ENCODE measurements around the gene DYRK1A.

DYRK1A gene

DNA sequence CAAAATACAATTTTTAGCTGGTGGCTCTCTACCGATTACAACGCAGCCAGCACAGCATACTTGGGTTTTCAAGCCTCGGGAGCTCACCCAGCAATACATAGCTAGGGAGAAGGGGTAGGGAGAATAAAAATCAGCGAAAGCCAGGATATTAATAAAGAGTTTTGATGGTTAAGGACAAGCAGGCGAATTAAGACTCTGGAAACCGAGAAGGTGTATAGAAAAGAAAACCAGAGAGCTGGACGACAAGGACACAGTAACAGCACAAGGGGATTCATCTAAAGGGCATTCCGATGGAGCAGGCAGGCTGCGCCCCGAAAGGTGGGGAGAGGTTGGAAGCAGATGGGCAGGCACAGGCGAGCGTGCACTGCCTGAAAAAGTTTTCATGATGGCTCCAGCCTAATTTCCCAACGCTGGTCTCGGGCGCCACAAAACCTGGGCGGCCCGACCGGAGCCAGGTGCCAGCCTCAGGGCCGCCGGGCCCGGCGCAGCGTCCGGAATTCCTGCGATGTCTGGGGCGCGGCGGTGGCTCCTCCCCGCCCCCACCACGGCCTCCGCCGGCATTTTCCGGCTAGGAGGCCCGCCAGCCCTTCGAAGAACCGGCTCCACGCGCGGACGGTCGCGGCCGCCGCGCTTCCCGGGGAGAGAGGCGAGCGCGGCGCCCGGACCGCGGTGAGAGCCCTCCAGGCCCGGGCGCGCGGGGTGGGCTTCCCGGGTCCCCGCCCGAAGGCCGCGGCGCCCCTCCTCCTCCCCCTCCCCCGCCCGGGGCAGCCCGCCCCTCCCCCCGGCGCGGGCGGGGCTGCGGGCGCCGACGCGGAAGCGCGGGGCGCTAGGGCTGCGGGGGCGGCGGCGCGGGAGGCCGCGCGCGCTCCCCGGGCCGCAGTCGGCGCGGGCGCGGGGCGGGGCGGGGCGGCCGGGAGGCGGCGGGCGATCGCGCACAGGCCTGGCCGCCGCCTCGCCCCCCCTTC is 774 bp upstream of the DYRK1A start:
- no peak for DNase-seq

DNA sequence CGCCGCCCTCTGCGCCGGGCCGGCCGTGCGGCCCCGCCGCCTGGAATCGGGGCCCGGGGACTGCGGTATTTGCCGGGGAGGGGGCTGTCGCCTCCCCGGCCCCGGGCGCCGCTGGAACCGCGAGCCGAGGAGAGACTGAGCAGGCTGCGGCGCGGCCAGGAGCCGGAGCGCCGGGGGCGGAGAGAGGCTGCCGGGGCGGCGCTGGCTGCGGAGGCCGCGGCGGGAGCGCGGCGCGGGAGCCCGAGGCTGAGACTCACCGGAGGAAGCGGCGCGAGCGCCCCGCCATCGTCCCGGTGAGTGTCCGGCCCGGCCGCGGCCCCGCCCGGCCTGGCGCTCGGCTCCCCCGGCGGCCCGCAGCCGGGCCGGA is 746 bp downstream of the DYRK1A start:
- no peak for DNase-seq

DNA sequence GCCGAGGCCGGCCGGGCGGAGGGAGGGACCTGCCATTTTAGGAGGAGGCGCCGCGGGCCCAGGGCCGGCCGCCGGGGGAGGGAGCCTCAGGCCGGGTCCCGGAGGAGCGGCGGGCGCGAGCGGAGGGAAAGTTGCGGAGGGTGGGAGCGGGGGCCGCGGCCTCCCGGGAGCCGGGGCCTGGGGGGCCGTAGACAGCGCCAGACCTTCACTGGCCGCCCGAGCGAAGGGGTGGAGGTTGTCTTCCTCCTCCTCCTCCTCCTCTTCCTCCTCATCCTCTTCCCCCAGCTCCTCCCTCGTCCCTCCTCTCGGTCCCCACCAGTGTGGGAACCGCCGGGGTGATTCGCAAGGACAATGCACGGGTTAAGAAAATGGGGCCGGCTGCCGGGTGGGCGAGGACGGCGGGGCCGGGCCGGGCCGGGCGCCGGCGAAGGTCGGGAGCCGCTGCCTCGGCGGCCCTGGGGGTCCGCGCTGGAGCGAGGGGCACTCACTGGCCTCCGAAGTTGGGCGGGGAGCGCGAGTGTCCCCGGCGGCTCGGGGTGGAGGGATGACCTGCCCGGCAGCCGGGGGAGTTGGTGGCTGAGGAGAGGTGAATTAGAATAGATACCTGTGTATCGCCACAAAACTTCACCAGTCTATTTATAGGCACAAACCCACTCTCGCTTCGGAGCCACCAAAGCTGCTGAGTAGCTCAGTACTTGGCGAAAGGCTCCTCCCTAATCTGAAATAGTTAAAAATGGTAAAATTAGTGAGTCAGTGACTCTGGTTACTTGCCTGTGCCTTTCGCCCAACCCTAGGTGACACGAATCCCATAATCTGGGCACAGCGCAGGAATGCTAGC is 1.3 kb downstream of the DYRK1A start:
- DNase-seq: no peak

DNA sequence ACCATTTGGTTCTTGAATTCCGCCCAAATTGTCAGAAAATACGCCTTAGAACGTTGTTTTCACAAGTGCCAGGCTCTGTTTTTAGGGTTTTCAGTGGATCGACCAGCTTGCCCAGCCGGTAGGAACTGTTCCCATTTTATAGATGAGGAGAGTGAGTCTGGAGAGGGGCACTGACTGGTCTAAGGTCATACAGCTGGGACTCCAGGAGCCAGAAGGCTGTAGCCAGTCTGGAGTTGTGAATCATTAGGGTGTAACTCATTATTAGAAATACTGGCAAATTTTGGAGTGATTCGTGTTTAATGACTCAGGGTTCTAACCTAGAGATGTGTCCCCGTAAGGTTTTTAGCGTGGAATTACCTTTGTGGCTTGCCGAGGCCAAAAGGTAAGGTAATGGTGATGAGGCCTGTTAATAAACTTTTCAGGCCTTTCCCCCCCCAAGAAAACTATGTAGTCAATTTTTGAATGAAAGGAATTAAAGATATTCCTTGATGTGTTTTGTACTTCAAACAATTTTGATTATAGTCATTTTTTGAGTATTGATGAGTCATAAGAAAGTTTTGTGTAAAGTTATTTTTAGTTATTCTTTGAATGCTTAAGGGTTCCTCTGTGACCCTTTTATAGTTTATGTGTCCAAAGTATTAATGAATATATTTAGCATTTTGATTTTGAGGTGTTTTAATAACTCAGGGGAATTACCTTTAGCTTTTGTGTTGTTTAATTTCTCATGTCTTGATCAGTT is 2.1 kb downstream of the DYRK1A start:
- DNase-seq: no peak

DNA sequence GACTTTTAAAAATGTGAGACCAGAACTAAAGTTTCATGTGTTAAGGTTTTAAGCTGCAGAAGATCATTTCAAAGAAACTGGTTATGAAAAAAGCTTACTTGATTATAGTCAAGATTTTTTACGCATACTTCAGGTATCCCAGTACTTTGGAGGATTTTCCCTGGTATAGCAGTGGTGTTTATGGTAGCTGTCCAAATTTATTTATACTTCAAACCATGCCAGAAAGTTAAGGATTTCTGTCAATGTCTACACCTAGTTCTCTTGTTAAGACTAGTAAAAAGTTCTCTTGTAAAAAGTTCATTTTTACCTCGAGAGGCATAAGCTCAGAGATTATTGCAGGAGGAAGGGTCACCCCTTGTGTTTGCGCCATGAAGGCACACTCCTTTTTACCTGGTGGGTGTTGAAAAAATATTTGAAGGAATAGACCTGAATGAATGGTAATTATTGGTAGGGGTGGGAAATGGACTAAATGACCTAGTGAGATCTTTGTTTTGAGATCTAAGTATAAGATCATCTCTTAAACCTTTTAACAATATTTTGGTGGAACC is 2.8 kb downstream of the DYRK1A start:
- DNase-seq: no peak

DNA sequence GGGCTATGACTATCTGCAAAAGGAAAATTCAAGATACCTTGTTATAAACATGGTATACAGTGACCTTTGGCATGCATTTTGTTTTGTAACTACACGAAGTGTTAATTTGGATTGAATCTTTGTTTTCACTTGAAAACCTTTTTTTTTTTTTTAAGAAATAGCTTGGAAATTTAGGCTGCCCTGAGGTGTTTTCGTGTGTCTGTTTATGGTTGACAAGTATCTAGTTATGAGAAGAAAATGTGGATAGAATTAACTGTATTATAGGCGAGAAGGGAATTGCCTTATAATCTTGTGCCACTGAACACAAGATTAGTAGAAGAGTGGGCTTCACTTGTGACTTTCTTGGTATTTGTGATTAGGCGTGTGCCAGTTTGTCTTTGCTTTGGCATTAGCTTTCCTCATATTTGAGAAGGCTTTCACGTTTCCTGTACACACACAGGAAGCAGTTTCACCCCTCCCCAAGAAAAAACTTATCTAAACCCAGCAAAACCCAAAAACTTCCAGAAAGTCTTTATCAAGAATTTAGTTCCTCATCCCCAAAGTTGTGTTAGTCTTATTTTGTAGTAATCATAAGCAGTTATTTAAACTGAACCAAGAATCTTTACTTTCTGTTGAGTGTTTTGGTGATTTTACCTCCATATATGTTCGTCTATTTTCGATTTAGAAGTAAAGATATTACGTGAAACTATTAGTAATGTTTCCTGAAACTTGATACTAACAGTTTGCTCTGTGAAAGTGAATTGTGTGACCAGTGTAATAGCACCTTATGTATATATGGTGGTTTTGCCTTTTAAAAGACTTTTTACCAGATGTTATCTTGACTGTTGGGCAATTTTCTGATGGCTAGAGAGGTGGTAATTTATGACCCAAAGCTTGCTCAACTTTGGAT is 3.8 kb downstream of the DYRK1A start:
- no peak for DNase-seq

DNA sequence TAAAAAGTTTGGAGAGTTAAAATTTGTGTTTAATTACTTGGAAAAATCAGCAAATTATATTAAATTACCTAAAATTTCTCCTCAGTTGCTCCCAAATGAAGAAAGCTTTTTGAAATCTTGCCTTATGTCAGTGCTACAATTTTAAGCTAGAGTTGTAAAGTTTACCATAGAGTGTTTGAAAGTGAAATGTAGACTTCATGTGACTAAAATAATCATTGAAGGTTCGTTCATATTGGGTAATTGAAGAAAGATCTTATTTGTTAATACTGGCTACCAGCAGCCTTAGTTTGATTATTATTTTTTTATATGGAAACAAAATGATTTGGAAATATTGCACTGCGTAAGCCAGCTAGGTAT is 4.4 kb downstream of the DYRK1A start:
- DNase-seq: no peak

DNA sequence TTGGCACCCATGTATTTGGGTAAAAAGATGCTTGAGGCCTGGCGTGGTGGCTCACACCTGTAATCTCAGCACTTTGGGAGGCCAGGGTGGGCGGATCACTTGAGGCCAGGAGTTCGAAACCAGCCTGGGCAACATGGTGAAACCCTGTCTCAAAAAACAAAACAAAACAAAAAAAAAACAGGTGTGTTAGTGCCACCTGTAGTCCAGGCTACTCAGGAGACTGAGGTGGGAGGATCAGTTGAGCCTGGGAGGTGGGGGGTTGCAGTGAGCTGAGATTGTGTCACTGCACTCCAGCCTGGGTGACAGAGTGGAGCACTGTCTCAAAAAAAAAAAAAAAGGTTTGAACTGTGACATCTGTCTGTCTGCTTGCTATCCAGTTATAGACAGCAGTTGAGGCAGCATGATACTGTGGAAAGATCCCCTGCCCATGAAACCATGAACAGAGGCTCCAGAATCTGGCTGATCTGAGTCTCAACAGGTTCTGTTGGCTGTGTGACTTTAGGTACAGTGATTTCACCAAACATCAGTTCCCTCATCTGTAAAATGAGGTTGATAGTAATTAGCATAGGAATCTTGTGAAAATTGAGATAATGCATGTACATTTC is 5.7 kb downstream of the DYRK1A start:
- no peak for DNase-seq

DNA sequence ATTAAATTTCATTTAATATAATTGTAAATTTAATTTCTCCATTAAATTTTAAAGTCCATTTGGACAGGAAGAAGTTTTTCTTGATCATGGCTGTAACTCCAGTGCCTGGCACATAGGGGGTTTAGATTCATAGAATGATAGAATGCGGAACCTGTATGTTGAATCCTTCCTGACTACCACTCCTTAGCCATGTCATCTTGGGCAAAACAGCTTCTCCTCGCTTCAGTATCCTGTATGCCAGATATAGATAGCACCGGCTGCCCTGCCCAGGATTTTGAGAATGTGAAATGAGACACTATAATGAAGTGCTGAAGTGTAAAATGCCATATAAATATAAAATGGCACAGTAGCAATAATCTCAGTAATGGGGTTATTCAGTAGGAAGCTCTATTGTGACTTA is 6.4 kb downstream of the DYRK1A start:
- no peak for DNase-seq

DNA sequence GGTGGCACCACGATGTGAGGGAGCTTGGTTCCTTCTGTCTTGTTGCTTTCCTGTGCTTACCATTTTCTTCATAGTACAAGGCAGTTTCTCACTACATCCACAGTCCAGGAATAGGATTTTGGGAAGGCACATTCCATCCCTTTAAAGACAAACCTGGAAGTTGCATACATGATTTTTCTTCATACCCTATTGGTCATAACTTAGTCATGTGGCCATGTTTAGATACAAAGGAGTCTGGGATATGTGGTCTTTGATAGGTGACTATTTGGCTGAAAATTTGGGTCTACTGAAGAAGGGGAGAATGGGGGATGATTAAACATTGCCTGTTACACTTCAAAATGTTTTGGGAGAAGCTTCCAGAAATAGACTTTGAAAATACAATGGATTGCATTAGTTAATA is 7.0 kb downstream of the DYRK1A start:
- DNase-seq: no peak

DNA sequence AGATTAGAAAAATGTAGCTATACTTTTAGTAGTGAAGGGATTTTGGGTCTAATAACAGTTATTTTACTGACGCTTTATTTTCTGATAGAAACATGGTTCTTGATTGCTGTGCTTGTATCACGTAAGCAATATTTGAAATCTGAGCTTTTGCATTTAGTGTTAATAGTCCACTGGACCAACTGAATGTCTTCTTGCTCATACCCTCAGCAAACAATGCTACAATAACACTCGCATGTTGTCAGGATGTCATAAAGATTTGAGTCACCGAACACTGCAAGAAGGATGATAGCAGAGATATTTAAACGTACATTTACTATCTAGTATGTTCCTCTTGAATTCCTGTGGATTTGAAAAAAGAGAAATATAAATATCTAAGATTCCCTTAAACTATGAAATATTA is 7.5 kb downstream of the DYRK1A start:
- DNase-seq: no peak

DNA sequence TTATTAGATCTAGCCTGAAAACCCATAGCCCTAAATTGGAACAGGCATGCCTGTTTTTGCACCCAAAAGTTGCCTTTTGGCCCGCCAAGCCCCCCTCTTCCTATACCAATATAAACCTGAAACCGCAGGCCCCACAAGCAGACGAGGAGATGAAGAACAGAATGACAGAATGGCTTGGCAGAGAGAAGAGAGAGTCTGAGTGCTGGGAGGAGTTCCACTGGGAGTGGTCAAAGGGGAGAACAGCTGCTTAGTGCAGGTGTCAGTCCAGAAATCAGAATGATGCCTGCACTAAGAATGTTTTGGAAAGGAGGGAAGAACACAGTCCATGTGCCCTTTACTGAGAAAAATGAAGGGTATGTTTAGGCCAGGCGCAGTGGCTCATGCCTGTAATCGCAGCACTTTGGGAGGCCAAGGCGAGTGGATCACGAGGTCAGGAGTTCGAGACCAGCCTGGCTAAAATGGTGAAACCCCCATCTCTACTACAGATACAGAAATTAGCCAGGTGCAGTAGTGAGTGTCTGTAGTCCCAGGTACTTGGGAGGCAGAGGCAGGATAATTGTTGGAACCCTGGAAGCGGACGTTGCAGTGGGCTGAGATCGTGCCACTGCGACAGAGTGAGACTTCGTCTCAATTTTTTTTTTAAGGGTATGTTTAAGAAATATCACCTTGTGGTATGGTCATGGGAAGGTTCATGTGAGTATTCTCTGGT is 9.4 kb downstream of the DYRK1A start:
- no peak for DNase-seq

DNA sequence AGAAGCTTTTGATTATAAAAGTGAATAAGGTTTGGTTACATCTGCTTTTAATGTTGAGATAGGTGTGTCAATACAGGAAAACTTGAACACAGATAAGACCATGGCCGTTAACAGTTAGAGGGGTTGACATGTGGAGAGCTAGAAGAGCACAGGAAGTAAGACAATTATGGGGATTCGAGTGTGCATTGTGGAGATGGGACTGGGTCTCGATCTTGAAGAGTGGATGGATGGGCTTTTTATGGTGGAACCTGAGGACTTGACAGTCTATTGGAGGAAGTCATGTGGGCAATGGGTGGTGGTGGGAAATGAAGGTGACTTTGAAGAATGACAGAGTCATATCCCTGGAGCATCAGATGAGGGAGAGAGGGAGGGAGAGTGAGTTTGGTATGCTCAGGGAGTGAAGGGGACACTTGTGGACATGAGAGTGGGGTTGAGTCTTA is 12.1 kb downstream of the DYRK1A start:
- no peak for DNase-seq

DNA sequence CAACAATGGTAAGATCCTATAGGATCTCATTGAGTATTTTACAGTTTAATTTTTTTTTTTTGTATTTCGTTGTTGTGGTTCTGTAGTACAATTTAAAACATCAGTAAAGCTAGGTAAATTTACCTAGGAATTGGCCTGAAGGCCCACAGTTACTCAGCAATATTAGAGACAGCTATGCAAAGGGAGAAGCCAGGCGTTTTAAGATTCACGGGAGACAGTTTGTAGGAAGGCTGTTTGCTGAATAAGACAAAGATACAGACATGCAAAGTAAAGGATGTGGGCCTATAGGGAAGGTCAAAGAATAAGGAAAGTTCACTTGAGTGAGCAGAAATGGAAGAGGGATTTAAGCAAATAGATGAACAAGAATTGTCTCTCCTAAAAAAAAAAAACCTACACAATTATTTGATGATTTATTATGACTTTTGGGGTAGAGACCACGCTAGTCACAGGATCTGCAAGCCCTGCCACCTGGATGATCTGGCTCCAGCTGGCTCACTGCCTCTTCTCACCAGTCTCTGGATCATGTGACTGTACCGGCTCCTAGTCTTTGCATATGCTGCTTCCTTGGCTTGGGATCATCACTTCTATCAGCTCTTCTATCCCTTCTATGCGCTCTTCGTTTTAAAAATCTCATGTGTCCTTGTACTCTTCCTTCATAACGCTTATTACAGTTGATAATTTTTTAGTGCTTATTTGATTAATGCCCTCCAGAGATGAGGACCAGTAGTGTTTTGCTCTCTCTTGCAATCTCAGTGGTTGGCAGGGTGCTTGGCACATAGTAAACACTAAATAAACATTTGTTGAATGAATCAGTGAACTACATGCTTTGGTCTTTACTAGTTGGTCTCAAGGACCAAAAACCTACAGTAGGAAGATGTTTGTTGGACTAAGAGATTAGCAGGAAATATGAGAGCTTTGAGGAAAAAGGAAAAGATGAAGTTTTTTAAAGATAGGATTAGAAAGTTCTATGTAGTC is 14.1 kb downstream of the DYRK1A start:
- no peak for DNase-seq

DNA sequence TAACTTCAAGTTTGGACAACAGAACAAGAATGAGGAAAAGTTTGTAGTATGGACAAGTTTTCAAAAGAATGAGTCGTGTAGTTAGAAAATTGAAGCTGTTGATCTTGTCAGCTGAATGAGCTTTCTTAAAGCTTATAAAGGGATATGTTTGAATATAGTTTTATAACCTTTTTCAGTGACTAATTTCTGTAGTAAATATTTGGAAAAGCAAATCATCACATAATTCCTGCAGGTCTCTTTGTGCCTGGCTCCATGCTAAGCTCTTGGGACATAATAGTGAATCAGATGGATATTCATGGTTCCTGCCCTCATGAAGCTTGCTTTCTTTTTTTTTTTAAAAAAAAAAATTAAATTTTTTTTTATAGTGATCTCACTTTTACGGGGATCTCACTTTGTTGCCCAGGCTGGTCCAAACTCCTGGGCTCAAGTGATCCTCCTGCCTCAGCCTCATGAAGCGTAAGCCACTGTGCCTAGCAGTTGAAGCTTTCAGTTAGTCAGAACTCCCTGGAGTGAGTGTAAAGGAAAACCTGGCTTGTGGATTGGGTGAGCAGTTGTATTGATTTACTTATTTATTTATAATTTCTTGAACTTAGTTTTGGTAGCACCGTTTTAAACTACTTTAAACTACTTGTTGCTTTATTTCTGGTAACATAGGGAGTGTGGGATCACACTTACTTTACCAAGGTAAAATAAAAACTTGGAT is 15.5 kb downstream of the DYRK1A start:
- no peak for DNase-seq

DNA sequence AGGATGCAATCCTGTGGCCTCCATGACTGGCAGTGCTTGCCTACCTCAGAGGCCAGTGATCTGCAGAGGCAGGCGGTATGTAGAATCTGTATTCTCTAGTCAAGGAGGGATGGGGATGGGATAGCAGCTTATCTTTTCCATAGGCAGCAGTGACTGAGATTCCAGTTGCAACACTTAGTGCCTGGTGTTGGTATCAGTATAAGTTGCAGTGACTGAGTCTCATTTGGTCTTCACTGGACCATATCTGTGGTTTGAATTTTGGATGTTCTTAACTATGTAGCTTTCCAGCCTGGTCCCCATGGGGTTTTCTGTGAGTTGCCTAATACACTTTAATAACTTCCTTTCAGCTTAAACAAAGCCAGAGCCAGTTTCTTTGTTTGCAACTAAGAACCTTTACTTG is 16.5 kb downstream of the DYRK1A start:
- DNase-seq: no peak

DNA sequence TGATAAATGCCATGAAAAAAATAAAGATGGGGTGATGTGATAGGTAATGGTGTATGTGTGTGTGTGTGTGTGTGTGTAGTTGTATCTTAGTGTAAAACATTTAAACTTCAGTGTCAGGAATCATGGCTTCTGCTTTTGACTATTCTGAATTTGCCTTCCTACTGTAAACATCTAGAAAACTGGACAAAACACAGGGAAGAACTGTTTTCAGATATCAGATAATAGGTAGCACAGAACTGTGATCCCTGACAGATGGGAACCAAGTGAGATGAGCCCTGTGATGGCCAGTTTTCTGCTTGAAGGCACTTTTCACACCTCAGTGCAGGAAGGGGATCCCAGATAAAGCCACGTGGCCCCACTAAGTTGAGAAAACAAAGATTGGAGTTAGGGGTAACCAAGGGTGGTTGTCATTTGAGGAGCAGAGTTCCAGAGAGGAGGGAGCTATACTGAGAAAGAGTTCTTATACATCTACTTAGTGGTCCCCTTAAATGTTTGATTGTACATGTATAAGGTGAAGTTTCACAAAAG is 17.3 kb downstream of the DYRK1A start:
- no peak for DNase-seq

DNA sequence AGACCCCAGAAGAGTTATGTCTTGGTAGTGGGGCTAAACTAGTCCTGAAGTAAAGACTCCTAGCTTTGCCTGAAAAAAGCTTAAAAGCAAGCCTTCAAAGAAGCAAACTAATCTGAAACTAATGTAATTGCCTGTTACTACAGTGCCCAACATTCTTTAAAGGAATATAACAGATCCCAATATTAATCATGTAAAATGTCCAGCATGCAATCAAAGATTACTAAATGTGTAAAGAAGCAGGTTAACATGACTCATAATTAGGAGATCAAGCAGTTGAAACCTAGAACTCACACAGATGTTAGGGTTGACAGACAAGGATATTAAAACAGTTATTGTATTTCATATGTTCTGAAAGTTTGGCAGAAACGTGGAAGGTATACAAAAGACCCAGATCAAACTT is 17.8 kb downstream of the DYRK1A start:
- DNase-seq: no peak
